Lower leg skin (tissue), 3 donors: ENCODE results near the gene TNS3.

Source experiments
- POLR2A ChIP-seq, 2 donors: fragments of 450-650 bp; IDR thresholded peaks; one replicate each; pipeline ENCODE4 v1.6.1; 2016 to 2017; ENCODE audit warnings: antibody characterized with exemption in 2 of 2, mild to moderate bottlenecking in 1 of 2, moderate library complexity in 1 of 2
- TF ChIP-seq, protein P1 (sequence below), 3 donors: fragments of 450-650 bp; IDR thresholded peaks; one replicate each; pipeline ENCODE4 v1.5.1; 2016; ENCODE audit warnings: antibody characterized with exemption in 3 of 3, mild to moderate bottlenecking in 3 of 3, moderate library complexity in 2 of 3

GRCh38 chr7:47390914-47391313 lies 191.0 kb downstream of the TNS3 start:
- TF ChIP-seq POLR2A (IDR thresholded peaks at IDR 0.05), result no peak
- TF ChIP-seq, protein P1, sequence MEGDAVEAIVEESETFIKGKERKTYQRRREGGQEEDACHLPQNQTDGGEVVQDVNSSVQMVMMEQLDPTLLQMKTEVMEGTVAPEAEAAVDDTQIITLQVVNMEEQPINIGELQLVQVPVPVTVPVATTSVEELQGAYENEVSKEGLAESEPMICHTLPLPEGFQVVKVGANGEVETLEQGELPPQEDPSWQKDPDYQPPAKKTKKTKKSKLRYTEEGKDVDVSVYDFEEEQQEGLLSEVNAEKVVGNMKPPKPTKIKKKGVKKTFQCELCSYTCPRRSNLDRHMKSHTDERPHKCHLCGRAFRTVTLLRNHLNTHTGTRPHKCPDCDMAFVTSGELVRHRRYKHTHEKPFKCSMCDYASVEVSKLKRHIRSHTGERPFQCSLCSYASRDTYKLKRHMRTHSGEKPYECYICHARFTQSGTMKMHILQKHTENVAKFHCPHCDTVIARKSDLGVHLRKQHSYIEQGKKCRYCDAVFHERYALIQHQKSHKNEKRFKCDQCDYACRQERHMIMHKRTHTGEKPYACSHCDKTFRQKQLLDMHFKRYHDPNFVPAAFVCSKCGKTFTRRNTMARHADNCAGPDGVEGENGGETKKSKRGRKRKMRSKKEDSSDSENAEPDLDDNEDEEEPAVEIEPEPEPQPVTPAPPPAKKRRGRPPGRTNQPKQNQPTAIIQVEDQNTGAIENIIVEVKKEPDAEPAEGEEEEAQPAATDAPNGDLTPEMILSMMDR (IDR thresholded peaks at IDR 0.05), result no peak
